GM19193 (cell line): ENCODE data around the gene AHNAK.

ENCODE experiments used
- POLR2A ChIP-seq: IDR thresholded peaks from 4 replicates; pipeline ENCODE4 v1.6.1; 2011; ENCODE audit not compliant: insufficient read depth, insufficient read length; ENCODE audit errors: extremely low read depth

Gene AHNAK

GRCh38 chr11:62574363-62575071 lies 27.9 kb upstream of the AHNAK start:
- TF ChIP-seq POLR2A = no peak

DNA sequence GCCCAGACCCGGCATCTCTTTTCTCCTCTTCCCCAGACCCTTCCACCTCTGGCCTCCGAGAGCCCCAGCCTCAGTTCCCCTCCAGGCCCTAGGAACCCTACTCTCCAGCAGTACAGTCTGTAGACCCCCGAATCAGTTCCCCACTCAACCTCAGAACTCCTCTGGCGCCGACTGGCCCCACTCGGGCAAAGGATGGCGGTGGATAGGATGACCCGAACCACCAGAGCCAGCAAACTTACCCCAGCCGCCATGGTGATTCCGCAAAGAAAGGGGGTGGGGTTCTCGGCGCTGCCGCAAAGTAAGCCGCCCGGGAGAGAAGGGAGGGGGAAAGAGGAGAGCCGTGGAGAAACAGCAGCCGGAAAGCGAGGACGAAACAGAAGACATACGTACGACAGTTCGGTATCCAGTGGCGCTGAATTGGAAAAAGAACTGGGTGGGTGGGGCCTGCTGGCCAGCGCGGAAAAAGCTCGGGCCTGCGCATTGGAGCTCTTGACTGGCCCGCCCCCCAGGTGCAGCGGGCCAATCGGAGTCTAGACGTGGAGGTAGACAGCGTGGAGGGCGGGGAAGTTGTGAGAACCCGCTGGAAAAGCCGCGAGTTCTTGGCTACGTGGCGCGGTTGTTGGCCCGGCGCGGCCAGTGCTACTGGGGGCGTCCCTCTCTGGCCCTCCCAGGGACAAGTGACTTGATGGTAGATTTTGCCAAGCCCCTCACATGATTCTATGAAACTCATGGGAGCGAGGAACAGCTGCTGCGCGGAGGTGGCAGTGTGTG lies 27.2 kb upstream of the AHNAK start, which contains the start of gene EEF1G:
Gene EEF1G (minus strand): TSS at position 300 of the 771 bp plus-strand sequence. CDS start 49 bp downstream, at position 251.
- TF ChIP-seq POLR2A = peak; percentile 92

GRCh38 chr11:62573006-62573591 lies 26.5 kb upstream of the AHNAK start:
- no peak for TF ChIP-seq POLR2A

DNA sequence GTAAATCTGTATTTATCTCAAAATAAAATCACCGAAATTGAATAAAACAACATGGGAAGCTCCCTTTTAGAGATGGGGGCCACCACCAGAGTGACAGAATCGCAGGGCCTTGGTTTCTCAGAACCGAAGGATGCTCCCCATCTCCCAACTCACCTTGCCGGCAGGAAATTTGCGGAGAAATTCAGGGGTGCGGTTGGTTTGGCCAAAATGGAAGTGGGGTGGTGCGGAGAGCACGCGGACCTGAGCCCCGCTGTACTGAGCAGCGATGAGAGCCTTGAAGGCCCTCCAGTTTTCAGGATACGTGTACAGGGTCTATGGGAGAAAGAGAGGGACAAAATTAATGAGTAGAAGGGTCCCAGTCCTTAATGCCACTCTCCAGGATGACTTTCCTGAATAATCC lies 25.8 kb upstream of the AHNAK start:
- no peak for TF ChIP-seq POLR2A

DNA sequence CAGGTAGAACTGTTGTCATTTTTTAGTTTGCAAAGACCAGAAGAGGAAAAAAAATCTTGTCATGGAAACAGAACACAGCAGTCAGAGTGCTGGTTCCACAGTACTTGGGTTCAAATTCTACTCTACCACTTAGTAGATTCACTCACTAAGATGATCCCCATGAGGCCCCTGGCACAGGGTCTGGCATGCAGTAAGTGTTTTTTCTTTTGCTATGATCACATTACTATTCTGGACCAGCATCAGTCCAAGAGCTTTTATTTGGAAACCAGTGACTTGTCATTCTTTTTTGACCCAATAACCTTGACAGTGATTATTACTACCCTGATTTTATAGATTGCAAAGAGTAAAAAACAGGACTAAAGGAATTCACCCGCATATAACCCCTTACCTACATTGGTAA lies 23.0 kb upstream of the AHNAK start:
- TF ChIP-seq POLR2A = no peak

DNA sequence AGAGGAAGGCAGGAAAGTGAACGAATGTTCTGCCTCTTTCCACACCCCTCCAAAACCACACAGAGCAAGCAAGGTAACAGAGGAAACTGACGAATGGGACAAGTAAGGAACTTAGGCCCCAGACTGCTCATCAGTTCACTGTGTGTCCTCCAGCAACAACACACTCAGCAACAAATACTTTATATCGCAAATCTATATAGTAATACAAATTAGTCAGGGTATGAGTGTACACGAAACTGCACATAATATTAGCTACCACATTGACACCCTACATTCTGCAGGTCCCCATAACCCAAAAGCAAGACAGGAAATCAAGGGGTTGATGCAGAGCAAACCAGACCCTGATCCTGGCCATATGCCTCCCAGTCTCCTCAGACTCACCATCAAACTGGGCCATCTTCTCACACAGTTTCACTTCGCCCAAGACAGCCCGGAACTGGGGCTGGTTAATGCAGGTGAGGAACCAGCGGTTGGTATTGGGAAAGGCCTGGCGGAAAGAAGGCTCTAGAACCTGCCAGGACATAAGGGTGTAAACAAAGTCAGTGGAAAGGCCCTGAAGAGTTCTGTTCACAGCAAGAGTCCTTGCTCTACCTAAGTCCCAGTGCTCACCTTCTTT lies 20.5 kb upstream of the AHNAK start:
- no peak for TF ChIP-seq POLR2A

DNA sequence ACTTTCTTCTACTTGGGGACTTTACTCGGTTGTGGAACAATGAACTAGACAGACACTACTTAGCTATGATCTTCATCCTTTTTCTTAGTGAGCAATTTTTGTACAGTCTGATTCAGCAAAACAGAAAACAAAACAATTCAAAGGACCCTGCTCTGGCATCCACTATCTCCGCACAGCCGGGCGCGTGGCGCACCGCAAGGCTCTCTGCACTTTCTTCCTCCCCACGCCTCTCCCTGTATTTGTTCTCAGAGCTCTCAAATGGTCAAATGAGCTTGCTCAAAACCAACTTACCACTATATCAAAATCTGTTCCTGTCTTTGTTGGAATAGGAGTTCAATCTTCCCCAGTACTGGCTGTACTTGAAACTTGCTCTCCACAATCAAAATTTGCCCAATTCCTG lies 19.6 kb upstream of the AHNAK start:
- no peak for TF ChIP-seq POLR2A

- TF ChIP-seq POLR2A = no peak
Observed at GRCh38 chr11:62565100-62565802, 18.6 kb upstream of the AHNAK start.

DNA sequence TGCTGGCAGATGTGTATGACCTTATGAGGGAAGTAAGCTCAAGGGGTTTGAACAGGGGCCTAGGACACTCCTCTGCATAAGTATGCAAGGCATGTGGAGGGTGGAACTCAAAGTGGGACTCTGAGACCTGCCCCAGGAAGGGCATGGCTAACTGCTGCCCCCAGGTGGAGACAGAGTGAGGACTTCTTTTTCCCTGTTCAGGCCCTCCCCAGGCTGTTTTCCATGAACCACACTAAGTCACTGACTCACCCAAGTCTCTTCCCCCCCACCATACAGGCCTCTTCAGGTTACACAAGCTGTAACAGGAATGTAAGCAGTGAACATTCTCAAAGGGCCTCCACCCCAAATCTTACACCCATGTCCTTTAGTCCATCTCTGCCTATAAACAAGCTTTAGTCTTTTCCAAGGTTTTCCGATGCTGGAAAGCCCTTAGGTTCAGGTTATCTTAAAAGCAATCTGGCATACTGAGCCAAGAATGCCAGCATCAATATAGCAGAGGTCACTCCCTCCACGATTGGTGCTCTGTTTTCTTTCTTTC lies 14.0 kb upstream of the AHNAK start:
- TF ChIP-seq POLR2A = no peak

DNA sequence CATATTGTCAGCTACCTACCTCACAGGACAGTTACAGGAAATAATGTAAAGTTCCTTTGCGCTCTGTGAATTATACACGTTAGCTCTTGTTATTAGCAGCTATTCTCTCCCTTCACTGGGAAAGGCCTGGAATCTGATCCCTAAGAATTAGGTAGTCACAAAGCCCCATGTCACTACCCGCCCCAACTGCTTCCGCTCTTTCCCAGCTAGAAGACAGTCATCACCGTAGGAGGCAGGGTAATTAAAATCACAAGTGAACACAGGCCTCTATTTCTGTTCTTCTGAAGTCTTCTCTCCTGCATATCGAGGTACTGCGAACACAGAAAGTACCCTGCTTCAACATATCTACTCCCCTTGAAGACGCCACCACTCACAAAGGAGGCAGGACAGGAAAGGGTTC lies 12.6 kb upstream of the AHNAK start:
- no peak for TF ChIP-seq POLR2A

DNA sequence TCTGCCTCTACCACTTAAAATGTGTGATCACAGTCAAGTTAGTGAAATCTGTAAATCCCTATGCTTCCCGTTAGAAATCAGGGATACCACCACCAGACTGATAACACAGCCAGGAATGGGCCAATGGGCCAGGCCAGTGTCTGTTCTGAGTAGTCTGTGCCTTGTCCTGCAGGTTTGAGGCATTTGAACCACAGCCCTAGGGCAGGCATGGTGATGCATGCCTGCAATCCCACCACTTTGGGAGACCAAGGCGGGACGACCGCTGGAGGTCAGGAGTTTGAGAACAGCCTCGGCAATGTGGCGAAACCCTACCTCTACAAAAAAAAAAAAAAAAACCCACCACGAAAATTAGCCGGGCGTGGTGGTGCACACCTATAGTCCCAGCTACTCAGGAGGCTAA lies 12.1 kb upstream of the AHNAK start:
- no peak for TF ChIP-seq POLR2A

GRCh38 chr11:62556875-62557631 lies 10.4 kb upstream of the AHNAK start:
- TF ChIP-seq POLR2A = no peak

- TF ChIP-seq POLR2A = peak; percentile 44
Observed at GRCh38 chr11:62556108-62556874, 9.7 kb upstream of the AHNAK start.
